Right renal pelvis (tissue), 4 donors: ENCODE measurements around the gene TTLL11. TPM values are rescaled to one million over a fixed set of nuclear protein-coding genes. Genes with fewer than 3 reads are reported as not detected.

ENCODE experiments used
- DNase-seq, 4 donors: peaks; one replicate each; pipeline ENCODE4 v3.0.0-alpha.2; 2013; ENCODE audit warnings: low read depth in 4 of 4, low spot score in 3 of 4, missing footprints in 1 of 4
- polyA plus RNA-seq, 4 donors: library from polyadenylated mRNA; unstranded; fragments of 120-200 nt; gene quantifications; one replicate each; pipeline ENCODE4 v1.2.1, GENCODE V29; 2013; ENCODE audit not compliant: insufficient read length in 4 of 4

TTLL11 gene
- polyA plus RNA-seq, 4 donors: 5.9 to 9.1 (median 8.6) TPM

- no peak for DNase-seq
Observed at GRCh38 chr9:121866927-121867326, 226.2 kb downstream of the TTLL11 start.

DNA sequence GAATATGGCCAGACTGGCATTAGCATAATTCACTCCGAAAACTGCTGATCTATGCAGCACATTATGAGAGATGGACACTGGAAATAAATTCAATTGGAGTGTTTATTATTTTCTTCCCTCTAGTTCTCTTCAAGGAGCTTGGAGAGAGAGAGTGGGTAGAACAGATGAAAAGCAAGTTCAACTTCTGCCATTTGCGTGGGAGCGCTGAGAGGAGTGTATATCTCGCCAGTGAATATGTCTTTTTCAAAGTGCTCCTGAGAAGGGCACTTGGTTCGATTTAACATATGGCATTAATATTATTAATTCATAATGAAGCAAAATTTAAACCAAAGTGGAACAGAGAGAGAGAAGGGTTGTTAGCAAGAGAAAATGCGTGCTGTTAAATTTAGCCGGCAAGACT lies 227.2 kb downstream of the TTLL11 start:
- DNase-seq: no peak

- DNase-seq: no peak
Observed at GRCh38 chr9:121865060-121865459, 228.0 kb downstream of the TTLL11 start.

- no peak for DNase-seq
Observed at GRCh38 chr9:121863955-121864354, 229.2 kb downstream of the TTLL11 start.

DNA sequence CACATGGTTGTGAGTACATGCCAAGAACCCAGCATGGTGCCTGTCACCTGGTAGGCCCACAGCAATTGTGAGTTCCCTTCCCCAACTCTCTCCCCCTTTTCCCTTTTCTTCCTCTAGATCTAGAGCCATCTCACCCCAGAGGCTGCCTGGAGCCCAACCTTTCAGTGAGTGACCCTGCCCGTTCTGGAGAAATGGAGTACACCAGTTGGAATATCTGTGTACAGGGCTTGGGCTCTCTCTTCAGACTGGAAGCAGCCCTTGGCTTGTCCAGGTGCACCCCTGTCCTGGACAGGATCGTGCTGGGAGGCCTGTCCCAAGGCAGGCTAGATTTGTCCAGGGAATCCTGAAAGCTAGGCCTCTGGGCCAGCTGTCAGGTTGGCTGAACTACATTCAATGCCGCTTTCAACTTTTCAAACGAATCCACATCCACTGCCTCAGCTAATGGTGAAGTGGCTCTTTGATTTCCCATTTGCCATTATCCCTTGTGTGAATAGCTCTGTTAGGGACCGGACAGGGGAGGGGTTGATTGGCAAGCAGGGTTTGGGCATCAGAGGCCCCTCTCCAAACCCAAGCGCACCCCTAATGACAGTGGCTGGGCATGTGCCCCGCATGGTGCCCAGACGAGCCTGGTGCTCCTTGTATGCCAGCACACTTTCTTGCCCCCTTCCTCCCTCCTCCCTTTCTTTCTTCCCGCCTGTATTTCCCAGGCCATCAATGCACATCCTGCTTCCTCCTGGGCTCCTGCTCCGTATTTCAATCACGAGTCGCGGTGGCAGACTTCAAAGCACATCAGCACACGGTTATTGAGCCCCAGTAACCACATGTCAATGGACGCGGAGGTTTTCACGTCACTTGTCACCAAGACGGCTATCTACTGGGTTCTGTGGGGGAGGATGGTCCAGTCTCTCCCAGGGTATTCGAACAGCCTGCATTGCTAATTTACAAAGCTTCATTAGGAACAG lies 230.5 kb downstream of the TTLL11 start:
- DNase-seq: no peak

- no peak for DNase-seq
Observed at GRCh38 chr9:121861501-121862180, 231.5 kb downstream of the TTLL11 start.

DNA sequence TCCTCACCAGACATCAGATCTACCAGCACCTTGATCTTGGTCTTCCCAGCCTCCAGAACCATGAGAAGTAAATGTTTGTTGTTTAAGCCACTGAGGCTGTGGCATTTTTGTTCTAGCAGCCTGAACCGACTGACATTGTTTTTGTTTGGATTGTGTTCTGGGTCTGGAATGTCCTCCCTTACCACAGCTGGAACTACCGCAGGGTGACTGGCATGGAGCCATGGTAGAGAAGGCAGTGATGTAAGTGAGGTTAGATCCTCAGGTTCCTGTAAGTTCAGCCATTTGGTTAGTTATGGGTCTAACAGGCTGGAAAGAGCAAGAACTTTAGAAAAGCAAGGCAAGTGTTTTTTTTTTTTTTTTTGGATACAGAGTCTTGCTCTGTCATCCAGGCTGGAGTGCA lies 232.4 kb downstream of the TTLL11 start:
- no peak for DNase-seq

DNA sequence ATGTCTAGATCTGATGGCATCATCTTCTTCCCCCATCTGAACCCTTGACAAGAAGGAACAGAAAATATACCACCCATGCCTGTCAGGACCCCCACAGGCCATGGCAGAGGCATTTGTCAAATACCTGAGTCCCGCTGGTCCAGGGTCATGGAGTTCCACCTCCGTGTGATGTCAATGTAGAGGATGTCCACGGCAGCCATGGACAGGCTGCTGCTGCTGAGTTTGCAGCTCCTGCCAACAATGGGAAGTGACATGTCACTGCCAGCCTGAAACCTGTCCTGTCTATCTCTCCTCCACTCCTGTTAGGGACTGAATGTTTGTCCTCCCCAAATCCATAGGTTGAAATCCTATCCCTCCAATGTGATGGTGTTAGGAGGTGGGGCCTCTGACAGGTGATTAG lies 232.9 kb downstream of the TTLL11 start:
- no peak for DNase-seq

DNA sequence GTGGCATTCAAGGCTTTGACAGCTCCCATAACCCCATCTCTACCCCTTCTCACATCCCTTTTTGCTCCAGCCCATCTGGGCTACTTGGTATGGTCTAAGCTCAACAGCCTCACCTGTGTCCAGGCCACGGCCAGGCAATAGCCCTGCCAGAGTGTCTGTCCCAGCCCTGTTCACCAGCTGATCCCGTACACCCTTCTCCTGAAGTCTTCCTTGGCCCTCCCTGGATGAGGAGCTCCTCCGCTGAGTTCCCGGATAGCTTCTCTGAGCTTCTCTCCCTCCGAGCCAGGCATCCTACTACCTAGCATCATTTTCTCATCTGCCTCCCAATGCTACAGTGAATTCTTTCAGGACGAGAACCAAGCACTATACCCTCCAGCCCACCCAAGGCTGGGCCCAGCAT lies 233.5 kb downstream of the TTLL11 start:
- no peak for DNase-seq

DNA sequence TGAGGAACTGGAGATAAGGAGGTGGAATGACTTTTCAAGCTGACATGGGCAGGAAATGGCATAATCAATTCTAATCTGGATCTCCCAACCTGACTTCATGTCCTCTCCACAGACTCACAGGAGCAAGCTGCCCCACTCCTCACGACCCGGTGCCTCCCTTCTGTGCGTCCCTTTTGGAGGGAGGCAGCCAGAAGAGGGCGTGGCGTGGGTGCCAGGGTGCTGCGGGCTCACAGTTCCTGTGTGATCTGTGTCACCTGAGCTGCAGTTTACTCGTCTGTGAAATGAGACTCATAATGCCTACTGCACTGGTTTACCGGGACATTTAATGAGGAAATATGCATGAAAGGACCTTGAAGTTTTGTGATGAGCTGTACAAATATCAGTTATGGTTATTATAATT lies 234.3 kb downstream of the TTLL11 start:
- DNase-seq: no peak

GRCh38 chr9:121857928-121858327 lies 235.2 kb downstream of the TTLL11 start:
- no peak for DNase-seq

- no peak for DNase-seq
Observed at GRCh38 chr9:121855476-121855875, 237.6 kb downstream of the TTLL11 start.

GRCh38 chr9:121853617-121854395 lies 239.3 kb downstream of the TTLL11 start:
- no peak for DNase-seq

- DNase-seq: no peak
Observed at GRCh38 chr9:121852651-121853616, 240.2 kb downstream of the TTLL11 start.

GRCh38 chr9:121852241-121852640 lies 240.9 kb downstream of the TTLL11 start:
- no peak for DNase-seq

DNA sequence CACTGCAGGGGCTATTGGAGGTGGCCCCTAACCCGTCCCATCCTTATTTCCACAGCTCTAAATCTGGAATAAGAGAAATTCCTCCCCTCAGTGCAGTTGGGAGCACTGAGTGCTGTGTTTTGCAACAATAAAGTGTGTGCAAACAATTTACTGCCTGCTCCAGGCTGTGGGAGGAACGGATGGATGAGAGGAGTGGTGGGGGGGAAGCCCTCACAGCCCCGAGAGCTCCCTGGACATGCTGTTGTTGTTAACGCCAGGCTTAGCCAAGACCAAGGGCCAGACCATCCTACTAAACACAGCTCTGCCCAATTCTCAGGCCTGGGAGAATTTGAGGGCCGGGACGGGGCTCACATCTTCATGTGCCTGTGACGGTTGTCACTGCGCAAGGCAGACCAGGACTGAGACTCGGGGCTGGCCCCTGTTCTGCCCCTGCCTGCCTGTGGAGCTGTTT lies 241.4 kb downstream of the TTLL11 start:
- no peak for DNase-seq

GRCh38 chr9:121850366-121850765 lies 242.7 kb downstream of the TTLL11 start:
- no peak for DNase-seq

- DNase-seq: no peak
Observed at GRCh38 chr9:121849554-121849953, 243.6 kb downstream of the TTLL11 start.

DNA sequence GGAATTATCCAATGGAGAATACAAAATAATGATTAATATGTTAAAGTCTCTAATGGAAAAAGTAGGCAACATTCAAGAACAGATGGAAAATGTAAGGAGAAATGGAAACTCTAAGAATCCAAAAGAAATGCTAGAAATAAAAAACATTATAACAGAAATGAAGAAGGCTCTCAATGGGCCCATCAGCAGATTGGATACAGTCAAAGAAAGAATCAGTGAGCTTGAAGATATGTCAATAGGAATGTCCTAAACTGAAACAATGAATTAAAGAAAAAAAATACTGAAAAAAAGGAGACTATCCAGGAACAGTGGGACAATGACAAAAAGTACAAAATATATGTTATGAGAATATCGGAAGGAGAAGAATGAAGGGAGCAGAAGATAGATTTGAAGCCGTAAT lies 248.5 kb downstream of the TTLL11 start:
- no peak for DNase-seq

DNA sequence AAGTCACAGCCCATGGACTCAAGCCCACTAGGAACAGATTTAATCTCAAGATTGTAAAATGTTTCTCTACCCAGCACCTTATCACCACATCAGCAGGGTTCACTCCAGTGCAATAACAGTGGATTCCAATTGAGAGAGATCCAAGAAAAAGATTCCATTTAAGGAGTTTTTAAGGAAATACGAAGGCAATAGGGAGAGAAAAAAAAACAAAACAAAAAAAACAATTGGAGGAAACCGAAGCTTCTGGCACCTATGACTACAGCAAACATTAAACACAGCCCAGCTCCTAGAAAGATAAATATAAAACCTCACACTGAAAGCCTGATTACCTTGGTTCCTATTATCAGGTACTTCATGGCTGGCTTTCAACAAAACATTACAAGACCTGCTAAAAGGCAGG lies 249.0 kb downstream of the TTLL11 start:
- DNase-seq: no peak
